Neural progenitor cell (in vitro differentiated cells): ENCODE data around the gene HIVEP2.

Experiments
- CTCF ChIP-seq: fragments of 200-600 bp; sonication (generic); IDR thresholded peaks from 2 replicates; pipeline ENCODE4 v1.5.1; 2017; ENCODE audit warnings: antibody characterized with exemption, mild to moderate bottlenecking
- EZH2 ChIP-seq: fragments of 200-600 bp; sonication (generic); IDR thresholded peaks from 2 replicates; pipeline ENCODE4 v1.6.1; 2017; ENCODE audit warnings: antibody characterized with exemption, mild to moderate bottlenecking, moderate library complexity

GRCh38 chr6:142819603-142820337 is 125.2 kb downstream of the HIVEP2 start:
- TF ChIP-seq CTCF: no peak
- TF ChIP-seq EZH2: no peak
